AG10803 (cell line): ENCODE results near the gene ITGAD.

Source experiments
- DNase-seq: peaks from one replicate; pipeline ENCODE4 v3.0.0; 2010; ENCODE audit warnings: low read depth
- H3K4me3 ChIP-seq: 2 replicates; pipeline ENCODE4 v1.5.1; 2011; ENCODE audit warnings: mild to moderate bottlenecking, low read length, control low read depth
- TF ChIP-seq, protein P1 (sequence below): conservative IDR thresholded peaks from 2 replicates; pipeline ENCODE4 v1.5.1; 2011; ENCODE audit warnings: mild to moderate bottlenecking, low read length, control low read depth, inconsistent platforms

Gene ITGAD

DNA sequence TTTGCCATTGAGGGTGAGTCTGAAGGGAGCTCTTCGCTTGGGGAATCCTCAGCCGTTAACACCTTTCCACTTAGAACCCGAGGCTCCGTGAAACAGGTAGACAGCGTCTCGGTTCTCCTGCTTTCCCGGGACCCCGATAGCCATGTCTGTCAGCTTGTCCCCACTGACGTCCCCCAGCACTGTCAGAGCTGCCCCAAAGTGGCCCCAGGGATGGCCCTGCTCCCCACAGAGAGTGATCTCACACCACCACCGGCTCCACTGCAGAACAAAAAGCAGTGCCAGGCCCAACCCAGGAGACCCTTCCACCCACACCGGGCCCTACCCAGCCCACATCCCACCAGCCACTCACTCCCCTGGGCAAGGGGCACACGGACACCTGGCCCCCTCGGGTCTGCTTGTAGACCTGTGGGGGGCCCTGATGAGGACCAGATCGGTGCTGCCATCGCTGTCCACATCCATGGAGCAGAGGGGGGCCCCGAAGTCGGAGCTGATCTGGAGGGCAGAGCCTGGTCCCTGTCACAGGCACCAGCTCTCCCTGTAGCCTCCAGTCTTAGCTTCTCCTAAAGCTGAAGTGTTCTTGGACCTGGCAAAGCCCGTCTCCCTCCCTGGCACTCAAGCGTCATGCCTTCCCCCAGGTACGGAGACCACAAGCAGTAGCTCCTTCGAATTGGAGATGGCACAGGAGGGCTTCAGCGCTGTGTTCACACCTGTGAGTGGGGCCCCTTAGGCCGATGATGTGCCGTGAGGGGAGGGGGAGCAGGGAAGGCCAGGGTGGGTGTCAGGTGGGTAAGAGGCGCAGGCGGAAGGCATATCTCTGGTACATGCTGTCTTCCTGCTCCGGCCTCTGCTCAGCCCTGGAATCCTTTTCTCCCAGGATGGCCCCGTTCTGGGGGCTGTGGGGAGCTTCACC, 31.7 kb upstream of the ITGAD start:
- TF ChIP-seq, protein P1, sequence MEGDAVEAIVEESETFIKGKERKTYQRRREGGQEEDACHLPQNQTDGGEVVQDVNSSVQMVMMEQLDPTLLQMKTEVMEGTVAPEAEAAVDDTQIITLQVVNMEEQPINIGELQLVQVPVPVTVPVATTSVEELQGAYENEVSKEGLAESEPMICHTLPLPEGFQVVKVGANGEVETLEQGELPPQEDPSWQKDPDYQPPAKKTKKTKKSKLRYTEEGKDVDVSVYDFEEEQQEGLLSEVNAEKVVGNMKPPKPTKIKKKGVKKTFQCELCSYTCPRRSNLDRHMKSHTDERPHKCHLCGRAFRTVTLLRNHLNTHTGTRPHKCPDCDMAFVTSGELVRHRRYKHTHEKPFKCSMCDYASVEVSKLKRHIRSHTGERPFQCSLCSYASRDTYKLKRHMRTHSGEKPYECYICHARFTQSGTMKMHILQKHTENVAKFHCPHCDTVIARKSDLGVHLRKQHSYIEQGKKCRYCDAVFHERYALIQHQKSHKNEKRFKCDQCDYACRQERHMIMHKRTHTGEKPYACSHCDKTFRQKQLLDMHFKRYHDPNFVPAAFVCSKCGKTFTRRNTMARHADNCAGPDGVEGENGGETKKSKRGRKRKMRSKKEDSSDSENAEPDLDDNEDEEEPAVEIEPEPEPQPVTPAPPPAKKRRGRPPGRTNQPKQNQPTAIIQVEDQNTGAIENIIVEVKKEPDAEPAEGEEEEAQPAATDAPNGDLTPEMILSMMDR, result no peak
- DNase-seq, result no peak
- no peak overlapping the region for H3K4me3 ChIP-seq

DNA sequence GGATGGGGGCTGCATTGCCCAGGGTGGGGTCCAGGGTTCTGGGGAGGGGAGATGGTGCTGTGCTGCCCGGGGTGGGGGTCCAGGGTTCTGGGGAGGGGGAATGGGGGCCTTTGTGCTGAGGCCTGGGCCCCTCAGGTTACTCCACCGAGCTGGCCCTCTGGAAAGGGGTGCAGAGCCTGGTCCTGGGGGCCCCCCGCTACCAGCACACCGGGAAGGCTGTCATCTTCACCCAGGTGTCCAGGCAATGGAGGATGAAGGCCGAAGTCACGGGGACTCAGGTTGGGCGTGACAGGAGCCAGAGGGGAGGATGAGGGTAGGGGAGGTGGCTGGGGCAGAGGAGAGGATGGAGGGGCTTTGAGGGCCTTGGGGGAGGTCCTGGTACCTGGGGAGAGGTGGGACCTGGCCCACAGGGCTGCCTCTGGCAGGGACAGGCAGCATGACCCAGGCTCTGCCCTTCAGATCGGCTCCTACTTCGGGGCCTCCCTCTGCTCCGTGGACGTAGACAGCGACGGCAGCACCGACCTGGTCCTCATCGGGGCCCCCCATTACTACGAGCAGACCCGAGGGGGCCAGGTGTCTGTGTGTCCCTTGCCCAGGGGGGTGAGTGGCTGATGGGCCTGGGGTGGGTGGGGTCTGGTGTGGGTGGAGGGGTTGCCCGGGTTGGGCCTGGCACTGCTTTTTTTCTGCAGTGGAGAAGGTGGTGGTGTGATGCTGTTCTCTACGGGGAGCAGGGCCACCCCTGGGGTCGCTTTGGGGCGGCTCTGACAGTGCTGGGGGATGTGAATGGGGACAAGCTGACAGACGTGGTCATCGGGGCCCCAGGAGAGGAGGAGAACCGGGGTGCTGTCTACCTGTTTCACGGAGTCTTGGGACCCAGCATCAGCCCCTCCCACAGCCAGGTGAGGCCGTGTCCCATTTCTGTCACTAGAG, 30.4 kb upstream of the ITGAD start:
- H3K4me3 ChIP-seq, result no peak overlapping the region
- no peak for DNase-seq
- TF ChIP-seq, protein P1, result no peak

DNA sequence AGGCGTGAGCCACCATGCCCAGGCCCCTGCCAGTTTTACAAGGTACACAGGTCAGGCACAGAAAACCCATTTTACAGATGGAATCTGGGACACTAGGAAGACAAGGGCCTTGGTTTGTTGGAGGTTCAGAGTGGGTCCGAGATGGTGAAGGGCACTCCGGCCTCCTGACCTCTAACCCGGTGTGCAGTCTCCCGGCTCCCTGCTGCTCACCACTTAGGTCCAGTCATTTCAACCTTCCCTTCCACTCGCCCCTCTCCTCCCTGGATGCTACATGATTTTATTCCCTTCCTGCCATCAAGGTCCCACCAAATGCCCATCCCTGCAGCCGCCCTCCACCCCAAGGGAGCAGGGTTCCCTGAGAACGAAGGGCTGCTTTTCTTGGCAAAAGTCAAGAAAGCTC, 29.4 kb upstream of the ITGAD start:
- no peak overlapping the region for H3K4me3 ChIP-seq
- DNase-seq, result no peak
- TF ChIP-seq, protein P1, result no peak

DNA sequence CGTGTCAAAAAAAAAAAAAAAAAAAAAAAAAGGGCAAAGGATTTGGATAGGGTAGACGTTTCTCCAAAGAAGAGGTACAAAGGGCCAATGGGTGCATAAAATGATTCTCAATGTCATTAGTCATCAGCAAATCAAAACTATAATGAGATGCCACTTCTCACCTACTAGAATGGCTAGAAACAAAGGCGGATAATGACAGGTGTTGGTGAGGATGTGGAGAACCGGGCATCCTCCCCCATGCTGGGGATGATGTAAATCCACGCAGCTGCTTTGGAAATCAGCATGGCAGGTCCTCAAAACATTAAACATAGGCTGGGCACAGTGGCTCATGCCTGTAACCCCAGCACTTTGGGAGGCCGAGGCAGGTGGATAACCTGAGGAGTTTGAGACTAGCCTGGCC, 28.7 kb upstream of the ITGAD start:
- H3K4me3 ChIP-seq, result no peak overlapping the region
- no peak for DNase-seq
- TF ChIP-seq, protein P1, result no peak

DNA sequence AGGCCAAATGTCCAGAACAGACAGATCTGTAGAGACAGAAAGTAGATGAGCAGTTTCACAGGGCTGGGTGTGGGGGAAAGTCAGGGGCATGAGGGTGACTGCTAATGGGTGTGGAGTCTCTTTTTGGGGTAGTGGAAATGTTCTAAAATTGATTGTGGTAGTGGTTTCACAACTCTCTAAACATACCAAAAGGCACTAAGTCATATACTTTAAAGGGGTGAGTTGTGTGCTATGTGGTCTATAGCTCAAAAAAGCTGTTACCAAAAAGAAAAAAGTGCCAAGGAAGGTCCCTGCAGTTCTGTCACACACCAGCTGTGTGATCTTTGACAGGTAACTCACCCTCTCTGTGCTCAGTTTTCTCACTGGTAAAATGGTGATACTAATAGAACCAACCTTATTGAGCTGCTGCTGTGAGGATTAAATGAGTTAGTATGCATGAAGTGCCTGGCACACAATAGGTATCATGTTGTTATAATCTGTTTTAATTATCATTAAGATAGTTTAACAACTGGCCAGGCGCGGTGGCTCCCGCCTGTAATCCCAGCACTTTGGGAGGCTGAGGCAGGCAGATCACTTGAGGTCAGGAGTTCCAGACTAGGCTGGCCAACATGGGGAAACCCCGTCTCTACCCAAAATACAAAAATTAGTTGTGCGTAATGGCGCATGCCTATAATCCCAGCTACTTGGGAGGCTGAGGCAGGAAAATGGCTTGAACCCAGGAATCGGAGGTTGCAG, 27.8 kb upstream of the ITGAD start:
- H3K4me3 ChIP-seq, result no peak overlapping the region
- TF ChIP-seq, protein P1, result no peak
- no peak for DNase-seq

DNA sequence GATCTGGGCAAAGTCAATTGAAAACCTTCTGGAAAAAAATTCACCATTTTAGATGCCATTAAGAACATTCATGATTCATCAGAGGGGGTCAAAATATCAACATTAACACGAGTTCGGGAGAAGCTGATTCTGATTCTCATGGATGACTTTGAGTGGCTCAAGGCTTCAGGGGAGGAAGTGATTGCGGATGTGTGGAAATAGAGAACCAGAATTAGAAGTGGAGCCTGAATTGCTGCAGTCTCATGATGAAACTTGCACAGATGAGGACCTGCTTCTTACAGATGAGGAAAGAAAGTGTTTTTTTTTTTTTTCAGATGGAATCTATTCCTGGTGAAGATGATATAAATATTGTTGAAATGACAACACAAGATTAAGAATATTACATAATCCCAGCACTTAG, 25.3 kb upstream of the ITGAD start:
- DNase-seq, result no peak
- TF ChIP-seq, protein P1, result no peak
- H3K4me3 ChIP-seq, result no peak overlapping the region
